GM18519 (cell line): Measurements from ENCODE around the gene ARIH2.
"Not testable (repeated sequence)": the region's sequence is repeated elsewhere in the genome, so short reads cannot be mapped to it uniquely, and the experiment has no call there.

Experiments used
- ATAC-seq: cut with Tn5 transposase; IDR thresholded peaks from one replicate; pipeline ENCODE4 v1.9.1; 2021; ENCODE audit warnings: mild to moderate bottlenecking, moderate library complexity; ENCODE audit not compliant: unreplicated experiment, low FRiP score

ARIH2 gene

GRCh38 chr3:48918388-48919214 lies at the start of gene ARIH2:
TSS of gene ARIH2 (plus strand) at chr3:48918842. CDS start at chr3:48927559, 8,717 bp downstream.
- ATAC-seq = peak; percentile 63

- ATAC-seq = no peak
These were observed 41.0 kb upstream of the ARIH2 start for GRCh38 chr3:48877671-48878070.

GRCh38 chr3:48879307-48879993 lies 39.2 kb upstream of the ARIH2 start:
- no peak for ATAC-seq

DNA sequence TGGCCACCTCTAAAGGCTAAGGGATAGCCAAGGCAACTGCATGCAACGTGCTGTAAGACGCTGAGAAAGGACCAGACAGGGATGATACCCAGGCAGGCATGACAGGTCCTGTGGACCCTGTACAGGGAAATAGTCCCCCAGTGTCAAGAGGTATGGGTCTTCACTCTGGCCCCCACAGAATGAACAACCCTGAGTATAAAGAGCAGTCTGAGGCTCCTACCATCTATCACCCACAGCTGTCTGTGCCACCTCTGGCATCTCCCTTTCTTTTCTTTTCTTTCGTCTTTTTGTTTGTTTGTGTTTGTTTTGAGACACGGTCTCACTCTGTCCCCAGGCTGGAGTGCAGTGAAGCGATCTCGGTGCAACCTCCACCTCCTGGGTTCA lies 38.7 kb upstream of the ARIH2 start:
- no peak for ATAC-seq

GRCh38 chr3:48881006-48881405 lies 37.6 kb upstream of the ARIH2 start:
- ATAC-seq = no peak

DNA sequence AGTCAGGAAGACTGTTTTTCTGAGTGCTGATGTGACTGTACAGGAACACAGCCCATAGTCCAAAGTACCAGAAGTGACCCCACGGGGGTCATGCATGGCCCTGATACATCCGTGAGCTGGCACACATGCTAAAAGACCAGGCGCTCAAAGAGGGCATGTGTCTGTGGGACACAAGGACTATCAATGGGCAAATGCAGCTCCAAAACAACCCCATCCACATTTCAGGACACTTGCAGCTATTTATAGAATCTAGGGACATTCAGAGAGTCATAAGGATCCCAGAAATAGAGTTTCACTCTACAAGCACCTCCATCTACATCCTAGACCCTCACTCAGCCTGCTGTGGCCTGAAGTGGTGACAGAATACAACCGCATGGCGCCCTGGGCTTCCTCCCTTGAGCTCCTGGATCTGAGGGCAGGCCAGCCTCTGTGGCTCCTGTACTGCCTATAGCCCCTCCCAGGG lies 37.0 kb upstream of the ARIH2 start:
- no peak for ATAC-seq

GRCh38 chr3:48885753-48886152 lies 32.9 kb upstream of the ARIH2 start:
- ATAC-seq = no peak

DNA sequence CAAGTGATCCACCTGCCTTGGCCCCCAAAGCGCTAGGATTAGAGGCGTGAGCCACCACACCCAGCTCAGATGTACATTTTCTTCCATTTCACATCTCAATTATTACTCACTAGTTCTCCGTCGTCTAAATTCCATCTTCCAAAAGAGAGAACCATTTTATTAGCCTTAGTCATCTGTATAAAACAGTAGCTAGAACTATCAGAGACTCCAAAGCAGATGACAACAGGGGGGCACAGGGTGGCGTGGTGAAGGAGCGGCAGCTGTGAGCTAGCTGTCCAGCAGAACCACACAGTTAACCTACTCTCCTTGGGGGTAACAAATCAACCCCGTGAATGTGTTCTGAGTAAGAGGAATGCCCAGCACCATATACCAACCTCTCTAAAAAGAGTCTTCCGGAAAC lies 27.0 kb upstream of the ARIH2 start:
- ATAC-seq = no peak

DNA sequence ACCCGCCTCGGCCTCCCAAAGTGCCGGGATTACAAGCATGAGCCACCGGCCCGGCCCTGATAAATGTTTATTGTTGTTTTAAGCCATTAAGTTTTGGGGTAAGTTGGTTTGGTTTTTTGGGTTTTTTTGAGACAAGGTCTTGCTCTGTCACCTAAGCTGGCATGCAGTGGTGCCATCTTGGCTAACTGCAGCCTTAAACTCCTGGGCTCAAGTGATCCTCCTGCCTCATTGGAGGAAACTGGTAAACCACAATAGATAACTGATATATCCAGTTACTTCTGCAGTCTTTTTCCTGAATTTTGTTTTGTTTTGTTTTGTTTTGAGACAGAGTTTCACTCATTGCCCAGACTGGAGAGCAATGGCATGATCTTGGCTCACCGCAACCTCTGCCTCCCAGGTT lies 24.1 kb upstream of the ARIH2 start:
- ATAC-seq = no peak

DNA sequence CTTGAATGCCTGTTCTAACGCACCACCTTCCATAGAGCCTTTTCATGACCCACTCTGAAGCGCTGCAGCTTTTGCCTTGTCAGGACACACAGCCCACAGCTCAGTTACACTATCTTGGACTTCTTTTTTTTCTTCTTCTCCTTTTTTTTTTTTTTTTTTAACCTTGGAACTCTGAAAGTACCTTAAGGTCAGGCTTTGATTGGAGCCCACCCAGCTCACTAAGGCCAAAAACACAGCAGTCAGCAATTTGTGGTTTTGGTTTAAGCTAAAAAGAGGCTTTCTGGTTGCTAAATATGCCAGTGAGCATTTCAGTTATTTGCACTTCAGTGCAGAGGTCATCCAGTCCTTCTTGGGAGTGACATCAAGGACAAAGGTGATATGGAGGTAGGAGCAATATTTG lies 21.7 kb upstream of the ARIH2 start:
- no peak for ATAC-seq

DNA sequence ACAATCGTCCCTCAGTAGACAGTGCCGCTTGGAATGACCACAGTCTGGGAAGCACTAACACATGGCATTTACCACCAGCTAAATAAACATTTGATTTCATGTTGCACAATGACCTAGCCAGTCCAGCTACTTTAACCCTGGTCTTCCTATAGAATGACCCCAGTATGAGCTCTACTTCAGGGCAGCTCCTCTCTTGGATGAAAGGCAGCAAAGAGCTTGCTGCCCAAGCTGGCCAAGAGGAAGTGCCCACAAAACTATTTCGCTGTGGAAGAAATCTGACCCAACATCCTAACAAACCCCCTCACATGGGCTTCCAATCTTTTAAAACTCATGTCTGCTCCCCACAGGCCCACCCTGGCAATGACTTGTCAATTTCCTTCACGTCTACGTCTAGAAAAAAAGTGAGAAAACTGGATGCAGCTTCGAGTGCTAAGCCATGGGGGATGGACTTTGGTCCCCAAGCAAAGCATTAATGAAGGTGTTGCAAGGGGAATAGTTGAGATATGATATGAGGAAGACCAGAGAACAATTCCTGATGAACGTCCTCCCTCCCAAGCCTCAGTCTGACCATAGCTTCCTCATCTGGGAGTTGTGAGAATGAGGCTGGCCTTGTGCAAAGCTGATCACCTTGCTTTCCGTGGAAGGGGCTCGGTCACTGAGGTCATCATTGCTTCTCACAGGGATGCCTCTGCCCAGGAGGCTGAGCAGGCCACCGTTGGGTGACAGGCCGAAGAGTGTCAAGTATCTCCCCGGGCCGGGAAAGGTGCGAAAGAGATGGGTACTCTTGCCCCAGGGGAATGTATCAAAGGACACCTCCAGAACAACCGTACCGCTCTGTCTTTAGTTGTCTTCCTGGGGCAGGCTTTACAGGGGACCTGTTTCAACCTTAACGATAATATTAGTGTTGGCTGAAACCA lies 20.9 kb upstream of the ARIH2 start:
- ATAC-seq = no peak

DNA sequence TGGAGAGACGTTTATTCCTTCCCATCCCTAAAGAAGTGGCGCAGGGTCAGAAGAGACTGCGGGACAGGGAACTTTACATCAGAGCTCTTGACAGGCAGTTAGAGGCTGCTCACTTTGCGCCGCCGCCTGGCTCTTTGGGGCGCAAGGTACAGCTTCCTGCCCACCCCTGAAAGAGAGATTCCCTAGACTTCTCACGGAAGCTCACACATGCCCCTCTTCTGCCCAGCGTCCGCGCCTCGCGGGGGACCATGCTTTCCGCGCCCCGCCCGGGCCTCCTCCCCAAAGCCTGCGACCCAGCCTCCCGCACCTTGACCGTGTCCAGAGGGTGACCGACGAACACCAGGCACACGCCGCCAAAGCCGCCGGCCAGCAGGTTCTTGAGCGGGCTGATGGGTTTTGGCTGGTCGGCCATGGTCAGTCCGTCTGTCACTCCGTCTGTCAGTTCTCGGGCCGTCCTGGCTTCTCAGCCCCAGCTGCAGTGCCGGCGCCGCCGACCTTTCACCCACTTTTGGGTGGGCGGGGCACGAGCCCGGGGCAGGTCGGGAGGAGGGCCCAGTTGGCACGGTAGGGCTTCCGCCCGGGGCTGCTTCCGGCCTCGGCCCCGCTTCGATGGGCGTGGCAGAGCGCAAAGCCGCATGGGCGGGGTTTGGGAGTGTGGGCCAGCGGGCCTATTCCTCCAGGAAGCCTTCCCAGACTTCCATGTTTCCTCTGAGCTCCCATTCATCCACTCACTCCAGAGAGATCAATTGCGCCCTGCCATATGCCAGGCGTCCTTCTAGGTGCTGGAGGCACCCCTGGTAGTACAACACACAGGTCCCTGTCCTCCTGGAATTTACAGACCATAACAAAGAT lies 20.0 kb upstream of the ARIH2 start, which contains the start of gene SLC25A20:
TSS of gene SLC25A20 (minus strand) at position 500 of the 852 bp plus-strand sequence. CDS start at position 412, 88 bp downstream.
- peak; percentile 79 for ATAC-seq

DNA sequence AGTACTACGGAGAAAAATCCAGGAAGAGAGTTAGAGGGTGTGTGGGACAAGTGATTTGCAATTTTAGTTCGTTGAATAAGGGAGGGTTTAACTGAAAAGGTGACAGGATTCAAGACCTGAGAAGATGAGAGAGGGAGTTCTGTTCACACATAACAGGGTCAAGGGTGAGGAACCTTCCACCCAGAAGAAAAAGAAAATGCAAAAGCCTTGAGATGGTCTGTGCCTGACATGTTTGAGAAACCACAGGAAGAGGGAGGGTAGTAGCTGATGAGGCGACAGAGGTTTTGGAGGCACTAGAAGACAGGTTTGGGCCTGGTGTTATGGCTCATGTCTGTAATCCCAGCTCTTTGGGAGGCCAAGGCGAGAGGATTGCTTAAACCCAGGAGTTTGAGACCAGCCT lies 19.4 kb upstream of the ARIH2 start:
- ATAC-seq = no peak

- not testable (repeated sequence) for ATAC-seq
These were observed 11.6 kb upstream of the ARIH2 start for GRCh38 chr3:48907026-48907425.

GRCh38 chr3:48915296-48915695 lies 3.3 kb upstream of the ARIH2 start:
- ATAC-seq = no peak

GRCh38 chr3:48919215-48920138 lies 835 bp downstream of the ARIH2 start:
- ATAC-seq = no peak

GRCh38 chr3:48926425-48927392 lies 8.1 kb downstream of the ARIH2 start:
- ATAC-seq = no peak

- no peak for ATAC-seq
These were observed 9.3 kb downstream of the ARIH2 start for GRCh38 chr3:48927928-48928327.
